Common myeloid progenitor, CD34-positive (primary cell): Measurements from ENCODE around the gene SYNE1.

Source experiments
- CTCF ChIA-PET: fragments of 350-600 bp; sonication (Branson Sonifier 250); formaldehyde crosslinking; loops from one replicate; lab custom pipeline; 2021; ENCODE audit warnings: antibody characterized with exemption; lab: Charles Lee
- POLR2A ChIA-PET: fragments of 350-600 bp; sonication (Branson Sonifier 250); formaldehyde crosslinking; loops from one replicate; lab custom pipeline; 2021; ENCODE audit warnings: antibody characterized with exemption; lab: Charles Lee
- DNase-seq, 3 donors: peaks; one replicate each; pipeline versions ENCODE4 v3.0.0 to v3.0.0-alpha.2; 2013
- H3K27ac ChIP-seq, 2 experiments: 1 replicate in 1 of 2; 2 replicates in 1 of 2; pipeline ENCODE4 v1.7.0; 2013; ENCODE audit warnings: inconsistent platforms in 2 of 2, low read length in 2 of 2, mild to moderate bottlenecking in 2 of 2, low read depth in 1 of 2, moderate library complexity in 1 of 2; ENCODE audit not compliant: severe bottlenecking in 2 of 2, insufficient read depth in 1 of 2, poor library complexity in 1 of 2
- H3K27me3 ChIP-seq, 5 experiments: replicated peaks in 2 of 5; 1 replicate in 3 of 5; 2 replicates in 2 of 5; pipeline versions ENCODE4 v1.6.1 to v1.7.0; 2013; ENCODE audit warnings: low read length in 4 of 5, mild to moderate bottlenecking in 2 of 5, moderate library complexity in 2 of 5, inconsistent platforms in 1 of 5; ENCODE audit not compliant: insufficient read depth in 5 of 5, control insufficient read depth in 4 of 5
- H3K36me3 ChIP-seq, 4 experiments: 1 replicate in 2 of 4; 2 replicates in 2 of 4; pipeline versions ENCODE4 v1.6.1 to v1.7.0; 2013; ENCODE audit warnings: low read length in 3 of 4, control low read depth in 1 of 4, mild to moderate bottlenecking in 1 of 4; ENCODE audit not compliant: control insufficient read depth in 4 of 4, insufficient read depth in 4 of 4
- H3K4me1 ChIP-seq, 4 experiments: 1 replicate in 3 of 4; 2 replicates in 1 of 4; pipeline versions ENCODE4 v1.6.1 to v1.7.1; 2013; ENCODE audit warnings: low read length in 3 of 4, mild to moderate bottlenecking in 3 of 4, control low read depth in 1 of 4, inconsistent platforms in 1 of 4, moderate library complexity in 1 of 4; ENCODE audit not compliant: control insufficient read depth in 4 of 4, insufficient read depth in 4 of 4; ENCODE audit errors: control extremely low read depth in 1 of 4
- H3K4me3 ChIP-seq, 7 experiments: 1 replicate in 4 of 7; 2 replicates in 3 of 7; pipeline versions ENCODE4 v1.5.1 to v1.7.0; 2013; ENCODE audit warnings: mild to moderate bottlenecking in 7 of 7, low read length in 6 of 7, moderate library complexity in 6 of 7, inconsistent platforms in 2 of 7, low read depth in 2 of 7, control low read depth in 1 of 7; ENCODE audit not compliant: insufficient read depth in 4 of 7, control insufficient read depth in 1 of 7; ENCODE audit errors: extremely low read depth in 1 of 7
- H3K9me3 ChIP-seq, 5 experiments: 1 replicate in 4 of 5; 2 replicates in 1 of 5; pipeline versions ENCODE4 v1.6.1 to v1.7.1; 2013; ENCODE audit warnings: low read length in 4 of 5, mild to moderate bottlenecking in 2 of 5, inconsistent platforms in 1 of 5, low read depth in 1 of 5, moderate library complexity in 1 of 5; ENCODE audit not compliant: control insufficient read depth in 4 of 5, insufficient read depth in 2 of 5; ENCODE audit errors: control extremely low read depth in 1 of 5
- WGBS: methylation state at CpG from one replicate; pipeline ENCODE4 v1.1.5; 2013; ENCODE audit not compliant: insufficient coverage; 5-methylcytosine and 5-hydroxymethylcytosine counted together

Gene SYNE1

GRCh38 chr6:152225241-152225934, 411.8 kb downstream of the SYNE1 start:
- H3K27ac ChIP-seq, result no peak overlapping the region
- ChIA-PET POLR2A (no interaction called here), CTCF (no interaction called here)
- peaks cover 21 to 66% (median 38%) of the 10 kb centered on the region in 4 experiments for H3K36me3 ChIP-seq
- 98% methylated on average over 4 of the region's 7 CpGs for WGBS
- H3K4me3 ChIP-seq, result no peak overlapping the region
- no peak for DNase-seq
- H3K27me3 ChIP-seq, result no peaks in the 10 kb centered on the region
- peaks cover 3 to 26% (median 14%) of the 10 kb centered on the region in 5 experiments for H3K9me3 ChIP-seq
- no peaks in the 10 kb centered on the region for H3K4me1 ChIP-seq

- WGBS, result 100% methylated on average over 3 of the region's 3 CpGs
- Histone ChIP-seq H3K36me3 (peaks cover 28 to 68% (median 43%) of the 10 kb centered on the region in 4 experiments), H3K9me3 (peaks cover 3 to 26% (median 14%) of the 10 kb centered on the region in 5 experiments), H3K27me3 (no peaks in the 10 kb centered on the region), H3K4me3 (no peak overlapping the region), H3K27ac (no peak overlapping the region), H3K4me1 (no peaks in the 10 kb centered on the region)
- POLR2A ChIA-PET, result no interaction called here
- CTCF ChIA-PET, result interaction anchor here (0.6 kb wide), 1 partner anchor 150 kb away, joined by 3 read pairs; no protein-coding TSS in a partner anchor
- no peak for DNase-seq
These were observed 413.5 kb downstream of the SYNE1 start for GRCh38 chr6:152223636-152224035.

- POLR2A ChIA-PET, result no interaction called here
- H3K36me3 ChIP-seq, result peaks cover 30 to 76% (median 42%) of the 10 kb centered on the region in 4 experiments
These were observed 415.1 kb downstream of the SYNE1 start for GRCh38 chr6:152221806-152222628.

GRCh38 chr6:152220786-152221185, 416.4 kb downstream of the SYNE1 start:
- 100% methylated on average over 3 of the region's 4 CpGs for WGBS
- H3K4me1 ChIP-seq, result no peaks in the 10 kb centered on the region
- no peak overlapping the region for H3K27ac ChIP-seq
- no peaks in the 10 kb centered on the region for H3K27me3 ChIP-seq
- H3K36me3 ChIP-seq, result peaks cover 30 to 83% (median 44%) of the 10 kb centered on the region in 4 experiments
- H3K9me3 ChIP-seq, result peaks cover 3 to 26% (median 14%) of the 10 kb centered on the region in 5 experiments
- no peak for DNase-seq
- no peak overlapping the region for H3K4me3 ChIP-seq
- ChIA-PET CTCF (interaction anchor here (1.0 kb wide), 2 partner anchors 19 to 47 kb away, joined by 3 read pairs; no protein-coding TSS in a partner anchor), POLR2A (no interaction called here)

More at GRCh38 chr6:152221806-152222628, 415.1 kb downstream of the SYNE1 start:
- no peak for DNase-seq
- CTCF ChIA-PET, result no interaction called here
- no peaks in the 10 kb centered on the region for H3K27me3 ChIP-seq
- no peak overlapping the region for H3K4me3 ChIP-seq
- H3K4me1 ChIP-seq, result no peaks in the 10 kb centered on the region
- H3K9me3 ChIP-seq, result peaks cover 3 to 26% (median 14%) of the 10 kb centered on the region in 5 experiments
- no peak overlapping the region for H3K27ac ChIP-seq
- 100% methylated on average over 3 of the region's 4 CpGs for WGBS

- 100% methylated on average over 2 of the region's 3 CpGs for WGBS
- Histone ChIP-seq H3K27me3 (no peaks in the 10 kb centered on the region), H3K36me3 (peaks cover 32 to 82% (median 48%) of the 10 kb centered on the region in 4 experiments), H3K4me3 (no peak overlapping the region), H3K4me1 (no peaks in the 10 kb centered on the region), H3K27ac (no peak overlapping the region), H3K9me3 (peaks cover 3 to 24% (median 14%) of the 10 kb centered on the region in 5 experiments)
- POLR2A ChIA-PET, result no interaction called here
- CTCF ChIA-PET, result no interaction called here
- DNase-seq, result no peak
These were observed 418.3 kb downstream of the SYNE1 start for GRCh38 chr6:152218887-152219286.

- CTCF ChIA-PET, result no interaction called here
- Histone ChIP-seq H3K27me3 (no peaks in the 10 kb centered on the region), H3K27ac (no peak overlapping the region), H3K9me3 (no peaks in the 10 kb centered on the region), H3K4me1 (no peaks in the 10 kb centered on the region), H3K4me3 (no peak overlapping the region), H3K36me3 (peaks cover 14 to 63% (median 32%) of the 10 kb centered on the region in 4 experiments)
- WGBS, result no CpG with 5 or more reads among the region's 1 CpG
- DNase-seq, result no peak
- POLR2A ChIA-PET, result no interaction called here
These were observed 424.7 kb downstream of the SYNE1 start for GRCh38 chr6:152212437-152212836.

GRCh38 chr6:152209211-152209610, 428.0 kb downstream of the SYNE1 start:
- WGBS, result 96% methylated on average over 7 of the region's 8 CpGs
- peaks cover 16 to 63% (median 38%) of the 10 kb centered on the region in 4 experiments for H3K36me3 ChIP-seq
- H3K4me3 ChIP-seq, result no peak overlapping the region

More at GRCh38 chr6:152209211-152209610, 428.0 kb downstream of the SYNE1 start:
- POLR2A ChIA-PET, result no interaction called here
- Histone ChIP-seq H3K27ac (no peak overlapping the region), H3K4me1 (no peaks in the 10 kb centered on the region), H3K27me3 (no peaks in the 10 kb centered on the region), H3K9me3 (no peaks in the 10 kb centered on the region)
- no peak for DNase-seq
- CTCF ChIA-PET, result no interaction called here
